Adrenal gland (tissue), 5 donors: Measurements from ENCODE around the gene PIP5K1C.

ENCODE experiments used
- POLR2A ChIP-seq, 2 donors: fragments of 450-650 bp; IDR thresholded peaks; one replicate each; pipeline ENCODE4 v1.6.1; 2017; ENCODE audit warnings: antibody characterized with exemption in 2 of 2, mild to moderate bottlenecking in 2 of 2, moderate library complexity in 1 of 2
- TF ChIP-seq, protein P1 (sequence below), 6 experiments: fragments of 450-650 bp in 4 of 6; fragments of 200-600 bp in 2 of 6; sonication (generic) in 1 of 6; IDR thresholded peaks; 1 replicate in 5 of 6; 2 replicates in 1 of 6; pipeline versions ENCODE4 v1.5.1 to v1.8.0; 2016 to 2021; ENCODE audit warnings: antibody characterized with exemption in 6 of 6, mild to moderate bottlenecking in 2 of 6, moderate library complexity in 1 of 6
- donor health status: DM: no; HTN: no; CAD: no.

DNA sequence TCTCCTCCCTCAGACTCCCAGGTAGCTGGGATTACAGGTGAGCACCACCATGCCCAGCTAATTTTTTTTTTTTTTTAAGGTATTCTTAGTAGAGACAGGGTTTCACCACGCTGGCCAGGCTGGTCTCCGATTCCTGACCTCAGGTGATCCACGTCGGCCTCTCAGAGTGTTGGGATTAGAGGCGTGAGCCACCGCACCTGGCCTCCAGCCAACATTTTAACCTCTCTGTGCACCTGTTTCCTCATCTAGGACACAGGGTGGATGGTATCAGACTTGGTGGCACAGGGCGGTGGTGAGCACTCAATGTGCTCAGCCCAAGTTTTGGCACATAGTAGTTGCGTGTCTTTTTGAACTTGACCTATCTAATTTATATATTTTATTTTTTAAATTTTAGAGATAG, 48.7 kb upstream of the PIP5K1C start:
- TF ChIP-seq, protein P1, sequence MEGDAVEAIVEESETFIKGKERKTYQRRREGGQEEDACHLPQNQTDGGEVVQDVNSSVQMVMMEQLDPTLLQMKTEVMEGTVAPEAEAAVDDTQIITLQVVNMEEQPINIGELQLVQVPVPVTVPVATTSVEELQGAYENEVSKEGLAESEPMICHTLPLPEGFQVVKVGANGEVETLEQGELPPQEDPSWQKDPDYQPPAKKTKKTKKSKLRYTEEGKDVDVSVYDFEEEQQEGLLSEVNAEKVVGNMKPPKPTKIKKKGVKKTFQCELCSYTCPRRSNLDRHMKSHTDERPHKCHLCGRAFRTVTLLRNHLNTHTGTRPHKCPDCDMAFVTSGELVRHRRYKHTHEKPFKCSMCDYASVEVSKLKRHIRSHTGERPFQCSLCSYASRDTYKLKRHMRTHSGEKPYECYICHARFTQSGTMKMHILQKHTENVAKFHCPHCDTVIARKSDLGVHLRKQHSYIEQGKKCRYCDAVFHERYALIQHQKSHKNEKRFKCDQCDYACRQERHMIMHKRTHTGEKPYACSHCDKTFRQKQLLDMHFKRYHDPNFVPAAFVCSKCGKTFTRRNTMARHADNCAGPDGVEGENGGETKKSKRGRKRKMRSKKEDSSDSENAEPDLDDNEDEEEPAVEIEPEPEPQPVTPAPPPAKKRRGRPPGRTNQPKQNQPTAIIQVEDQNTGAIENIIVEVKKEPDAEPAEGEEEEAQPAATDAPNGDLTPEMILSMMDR (IDR thresholded peaks at IDR 0.05): no peak
- TF ChIP-seq POLR2A (IDR thresholded peaks at IDR 0.05): no peak
